DMS 273 (cell line): ENCODE results near the gene MYH4.

ENCODE experiments used
- DNase-seq: peaks from one replicate; lab custom pipeline; 2025; ENCODE audit not compliant: unreplicated experiment; lab: John Stamatoyannopoulos, UW

The MYH4 gene

DNA sequence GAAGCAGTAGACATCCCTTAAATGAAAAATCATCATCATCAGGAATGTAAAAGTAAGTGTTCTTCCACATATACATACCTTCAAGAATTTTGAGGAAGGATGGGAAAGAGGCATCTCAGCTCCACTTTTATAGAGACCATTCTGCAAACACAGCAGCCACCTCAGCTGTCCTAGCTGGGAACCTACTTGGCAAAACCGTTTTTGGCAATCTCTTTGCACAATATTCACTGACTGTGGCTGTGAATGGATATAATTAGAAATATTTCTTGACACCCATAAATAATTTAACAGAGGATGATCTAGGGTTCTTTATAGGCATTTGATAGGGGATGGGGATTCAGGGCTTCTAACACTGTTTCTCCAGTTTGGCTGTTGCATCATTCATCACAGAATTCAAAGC, at the start of gene MYH4:
Gene MYH4, minus strand, starts transcription at position 101 of the 400 bp plus-strand sequence. CDS start 2,814 bp downstream, outside the sequence.
- no peak for DNase-seq

DNA sequence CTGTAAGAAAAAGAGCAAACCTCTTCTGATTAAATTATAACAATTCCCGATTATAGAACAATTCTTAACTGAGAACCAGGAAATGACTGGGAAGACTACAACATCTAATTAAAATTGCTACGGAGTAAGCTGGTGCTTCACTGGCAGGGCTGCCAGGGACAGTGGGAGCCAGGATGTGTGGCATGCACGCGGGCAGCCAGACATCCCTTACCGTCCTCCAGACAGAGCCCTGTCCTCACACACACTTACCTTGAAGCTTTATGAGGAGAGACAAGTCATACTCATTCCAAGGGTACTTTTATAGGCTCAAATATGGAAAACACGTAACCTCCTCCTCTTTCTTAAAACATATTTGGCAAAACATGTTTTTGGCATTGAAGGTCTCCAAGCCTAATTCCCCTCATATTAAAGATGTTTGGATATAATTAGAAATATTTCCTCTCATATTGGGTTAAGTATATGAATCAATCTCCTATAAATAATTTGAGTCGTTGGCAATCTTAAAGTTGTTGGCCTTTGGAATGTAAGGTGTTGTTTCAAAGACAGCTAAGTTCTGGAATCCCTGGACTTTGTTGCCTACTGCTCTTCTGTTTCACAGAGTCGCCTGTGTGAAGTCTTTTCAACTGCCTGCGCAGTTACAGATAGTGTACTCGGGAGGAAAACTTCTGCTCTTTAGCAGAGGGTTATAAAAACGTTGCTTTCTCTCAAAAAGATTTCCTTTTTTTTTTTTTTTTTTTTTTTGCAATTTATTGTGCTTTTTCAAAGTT, 49.1 kb upstream of the MYH4 start, which contains the start of gene MYH1:
Gene MYH1, minus strand, starts transcription at position 272 of the 767 bp plus-strand sequence. CDS start 1,900 bp downstream, outside the sequence.
- no peak for DNase-seq

DNA sequence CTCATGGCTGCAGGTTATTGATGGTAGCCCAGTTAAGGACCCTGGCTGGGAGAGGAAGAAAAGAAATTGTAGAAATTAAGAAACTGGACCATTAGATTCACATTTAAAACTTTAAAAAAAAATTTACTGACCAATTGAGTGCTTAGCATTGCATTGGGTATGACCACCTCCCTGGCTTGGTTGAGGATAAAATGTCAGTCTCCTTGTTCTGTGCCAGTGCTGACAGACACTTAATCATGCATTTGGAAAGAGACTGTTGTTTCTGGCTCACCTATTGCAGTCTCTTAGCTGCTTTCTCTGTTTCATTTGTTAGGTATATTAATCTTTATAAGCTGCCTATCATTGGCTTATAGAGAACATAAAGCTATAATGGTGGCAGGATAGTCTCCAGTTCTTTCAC, 47.3 kb upstream of the MYH4 start:
- DNase-seq: no peak

DNA sequence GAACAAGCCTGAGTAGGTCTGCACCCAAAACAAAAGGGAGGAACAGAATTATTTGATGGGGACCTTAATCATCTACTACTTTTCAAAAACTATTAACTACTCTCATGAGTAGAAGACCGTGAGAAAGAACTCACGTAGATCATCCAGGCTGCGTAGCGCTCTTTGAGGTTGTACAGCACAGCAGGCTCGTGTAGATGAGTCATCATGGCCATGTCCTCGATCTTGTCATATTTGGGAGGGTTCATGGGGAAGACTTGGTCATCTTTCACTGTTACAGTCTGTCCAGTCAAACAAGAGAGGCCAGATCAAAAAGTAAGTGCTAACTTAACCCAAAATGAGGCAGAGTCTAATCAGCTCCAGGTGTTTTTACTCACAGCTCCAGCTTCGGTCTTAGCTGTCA, 46.7 kb upstream of the MYH4 start:
- DNase-seq: no peak

DNA sequence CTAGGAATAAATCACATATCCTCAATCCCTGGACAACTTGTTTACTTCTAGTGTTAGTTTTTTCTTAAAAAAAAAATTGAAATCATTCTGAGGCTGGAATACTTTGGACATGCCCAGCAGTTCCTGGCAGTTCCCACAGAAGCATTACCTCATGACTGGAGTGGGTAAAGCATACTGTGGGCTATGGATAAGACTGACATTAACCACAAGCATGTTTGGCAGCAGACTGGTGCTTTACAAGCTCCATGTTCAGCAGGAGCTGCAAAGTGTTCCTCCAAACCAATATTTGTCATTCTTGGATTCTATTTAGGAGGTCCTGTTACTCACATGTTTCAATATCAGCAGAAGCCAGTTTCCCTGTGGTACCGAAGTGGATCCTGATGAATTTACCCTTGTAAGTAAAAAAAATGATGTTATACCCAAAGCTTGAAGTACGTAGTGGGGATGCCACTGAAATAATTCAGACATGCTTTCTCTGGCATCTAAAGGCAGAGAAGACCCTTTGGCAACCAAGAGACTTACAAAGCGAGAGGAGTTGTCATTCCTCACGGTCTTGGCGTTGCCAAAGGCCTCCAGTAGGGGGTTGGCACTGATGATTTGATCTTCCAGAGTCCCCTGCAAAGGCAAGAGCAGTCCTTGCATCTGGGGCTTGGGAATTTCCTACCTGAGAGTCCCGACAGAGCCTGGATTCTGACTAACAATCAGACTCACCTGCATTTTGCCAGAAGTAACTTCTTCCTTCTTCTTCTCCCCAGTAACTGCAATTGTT, 44.1 kb upstream of the MYH4 start:
- DNase-seq: no peak

DNA sequence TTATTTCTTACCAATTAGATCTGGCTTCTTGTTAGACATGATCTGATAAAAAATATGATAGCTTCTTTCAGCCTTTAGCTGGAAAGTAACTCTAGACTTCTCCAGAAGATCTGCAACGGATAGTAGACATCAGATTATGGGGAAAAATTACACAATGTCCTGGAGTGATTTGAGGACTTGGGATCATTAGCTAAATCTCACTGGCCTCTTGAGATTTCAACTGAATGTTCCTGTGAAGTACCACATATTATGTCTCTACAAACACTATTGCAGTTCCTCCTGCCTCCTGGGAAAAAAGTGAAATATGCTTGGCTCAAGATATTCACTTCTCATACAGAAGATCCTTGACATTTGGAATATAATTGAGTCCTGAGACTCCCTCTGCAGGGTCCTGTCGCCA, 43.5 kb upstream of the MYH4 start:
- DNase-seq: no peak

DNA sequence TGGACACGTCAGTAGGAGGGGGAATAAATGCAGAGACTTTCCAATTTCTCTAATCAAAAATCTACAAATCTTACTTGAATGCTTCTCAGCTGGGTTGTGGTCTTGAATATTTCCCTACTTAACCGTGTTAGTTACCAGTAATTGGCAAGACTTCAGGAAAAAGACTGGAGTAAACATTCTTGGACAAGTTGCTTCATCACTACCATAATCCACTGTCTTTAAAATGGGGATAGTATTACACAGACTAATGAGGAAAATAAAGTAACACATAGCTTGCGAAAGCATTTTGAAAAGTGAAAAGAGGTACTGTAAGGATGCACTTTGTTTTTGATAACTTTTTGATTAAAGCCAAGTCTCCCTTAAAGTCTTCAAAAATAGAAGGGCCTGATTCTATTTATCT, 30.6 kb upstream of the MYH4 start:
- no peak for DNase-seq

DNA sequence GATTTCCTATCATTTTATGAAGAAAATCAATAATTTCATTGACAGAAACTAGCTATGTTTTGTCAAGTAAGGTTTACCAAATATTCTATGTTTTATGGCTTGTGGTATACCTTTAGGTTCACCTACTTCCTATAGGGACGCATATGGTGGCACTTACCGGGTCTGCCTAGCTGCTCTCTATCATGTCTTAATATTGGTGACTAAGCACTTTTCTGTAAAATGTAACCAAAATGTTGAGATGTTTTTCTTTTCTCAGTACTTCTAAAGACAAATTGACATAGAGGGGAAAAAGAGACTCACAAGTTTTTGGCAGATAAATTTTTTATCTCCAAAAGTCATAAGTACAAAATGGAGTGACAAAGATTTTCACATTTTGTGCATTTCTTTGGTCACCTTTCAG, 22.6 kb upstream of the MYH4 start:
- no peak for DNase-seq

DNA sequence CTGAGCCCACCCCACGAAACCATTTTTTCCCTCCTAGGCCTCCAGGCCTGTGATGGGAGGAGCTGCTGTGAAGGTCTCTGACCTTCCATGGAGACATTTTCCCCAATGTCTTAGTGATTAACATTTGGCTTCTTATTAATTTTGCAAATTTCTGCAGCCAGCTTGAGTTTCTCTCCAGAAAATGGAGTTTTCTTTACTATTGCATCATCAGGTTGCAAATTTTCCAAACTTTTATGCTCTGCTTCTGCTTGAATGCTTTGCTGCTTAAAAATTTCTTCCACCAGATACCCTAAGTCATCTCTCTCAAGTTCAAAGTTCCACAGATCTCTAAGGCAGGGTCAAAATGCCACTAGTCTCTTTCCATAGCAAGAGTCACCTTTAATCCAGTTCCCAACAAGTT, 12.9 kb upstream of the MYH4 start:
- DNase-seq: no peak

DNA sequence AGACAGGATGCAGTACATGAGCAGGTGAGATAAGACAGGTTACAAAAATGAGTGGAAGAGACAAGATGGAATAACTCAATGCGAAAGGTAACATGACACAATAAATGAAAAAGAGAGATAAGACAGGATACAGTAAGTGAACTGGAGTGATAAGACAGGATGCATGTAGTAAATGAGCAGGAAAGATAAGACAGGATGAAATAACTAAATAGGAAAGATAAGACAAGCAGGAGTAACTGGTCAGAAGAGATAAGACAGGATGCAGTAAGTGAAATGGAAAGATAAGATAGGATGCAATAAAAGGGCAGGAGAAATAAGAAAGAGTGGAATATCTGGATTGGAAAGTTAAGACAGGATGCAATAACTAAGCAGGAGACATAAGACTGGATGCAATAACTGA, 8.3 kb upstream of the MYH4 start:
- no peak for DNase-seq

DNA sequence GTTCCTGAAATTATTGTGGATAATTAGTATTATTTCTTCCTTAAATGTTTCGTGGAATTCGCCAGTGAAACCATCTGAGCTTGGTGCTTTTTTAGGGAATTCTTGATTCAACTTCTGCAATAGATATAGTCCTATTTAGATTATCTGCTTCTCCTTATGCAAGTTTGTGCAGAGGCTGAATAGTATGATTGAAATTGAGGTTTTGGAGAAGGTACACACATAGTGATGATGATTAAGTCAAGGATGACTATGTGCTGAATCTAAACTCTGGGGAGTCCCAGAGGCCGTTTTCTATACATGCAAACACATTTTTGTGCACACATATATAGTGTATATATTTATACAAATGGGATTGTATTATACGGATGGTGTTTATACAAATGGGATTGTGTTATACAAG, 5.2 kb upstream of the MYH4 start:
- DNase-seq: no peak

DNA sequence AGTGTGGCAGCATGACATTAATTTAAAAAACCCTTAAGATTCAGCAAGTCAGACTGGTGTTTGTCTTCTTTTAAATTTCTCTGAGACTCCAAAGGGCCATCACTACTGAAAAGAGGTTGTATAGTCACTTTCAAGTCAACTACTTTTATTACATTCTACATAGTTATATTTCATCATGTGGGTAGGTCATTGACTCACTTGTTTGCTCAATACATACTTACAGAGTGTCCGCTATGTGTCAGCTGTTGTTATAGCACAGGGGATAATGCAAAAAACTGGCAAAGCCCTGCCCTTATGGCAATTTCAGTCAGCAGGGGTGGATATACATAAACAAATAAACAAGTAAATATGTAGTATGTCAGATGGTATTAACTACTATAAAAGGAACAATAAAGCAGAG, 2.5 kb upstream of the MYH4 start:
- no peak for DNase-seq

DNA sequence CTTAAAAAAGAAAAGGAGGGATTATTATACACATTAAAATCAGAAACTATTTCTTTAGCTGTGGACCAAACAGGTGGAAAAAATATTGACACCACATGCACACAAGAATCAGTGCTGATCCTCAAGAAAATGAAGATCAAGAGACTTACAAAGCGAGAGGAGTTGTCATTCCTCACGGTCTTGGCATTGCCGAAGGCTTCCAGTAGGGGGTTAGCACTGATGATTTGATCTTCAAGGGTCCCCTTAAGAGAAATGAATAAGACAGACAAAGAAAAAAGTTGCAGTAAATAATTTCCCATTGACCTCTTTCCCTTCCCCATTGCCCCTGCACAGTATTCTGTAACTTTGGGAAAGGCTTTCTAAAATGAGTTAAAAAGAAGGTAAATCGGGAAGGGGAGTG, 6.0 kb downstream of the MYH4 start:
- peak; percentile 2 for DNase-seq

DNA sequence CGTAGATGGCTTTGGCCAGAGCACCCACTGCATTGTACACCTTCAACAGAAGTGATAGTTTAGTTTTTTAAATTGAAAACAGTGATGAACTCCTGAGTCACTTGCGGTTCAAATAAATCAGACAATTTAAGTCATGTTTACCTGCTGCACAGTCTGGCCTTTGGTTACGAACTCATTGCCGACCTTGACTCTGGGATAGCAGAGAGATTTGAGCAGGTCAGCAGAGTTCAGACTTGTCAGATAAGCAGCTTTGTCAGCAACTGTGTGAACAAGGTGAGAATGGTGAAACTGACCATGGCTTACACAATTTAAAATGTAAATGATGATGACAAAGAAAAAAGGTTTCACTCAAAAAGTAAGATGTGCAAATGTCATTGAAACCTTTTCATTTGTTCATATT, 9.3 kb downstream of the MYH4 start:
- DNase-seq: no peak

DNA sequence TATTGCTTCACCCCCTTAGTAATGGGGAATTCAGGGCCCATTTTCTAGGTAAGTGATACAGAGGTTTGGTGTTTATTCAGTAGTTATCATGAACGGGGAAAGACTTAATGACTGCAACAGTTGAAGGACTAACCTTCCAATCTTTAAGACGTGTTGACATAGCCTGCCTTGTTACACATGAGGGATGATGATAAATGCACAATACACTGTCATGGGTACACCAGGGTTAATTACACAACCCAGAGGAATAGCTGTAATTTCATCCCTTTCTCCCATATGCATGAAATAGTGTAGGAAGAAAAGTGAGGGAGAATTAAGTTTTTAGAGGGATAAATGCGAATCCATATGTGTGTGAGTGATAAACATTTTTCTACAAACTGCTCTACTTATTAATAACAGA, 10.7 kb downstream of the MYH4 start:
- DNase-seq: no peak

DNA sequence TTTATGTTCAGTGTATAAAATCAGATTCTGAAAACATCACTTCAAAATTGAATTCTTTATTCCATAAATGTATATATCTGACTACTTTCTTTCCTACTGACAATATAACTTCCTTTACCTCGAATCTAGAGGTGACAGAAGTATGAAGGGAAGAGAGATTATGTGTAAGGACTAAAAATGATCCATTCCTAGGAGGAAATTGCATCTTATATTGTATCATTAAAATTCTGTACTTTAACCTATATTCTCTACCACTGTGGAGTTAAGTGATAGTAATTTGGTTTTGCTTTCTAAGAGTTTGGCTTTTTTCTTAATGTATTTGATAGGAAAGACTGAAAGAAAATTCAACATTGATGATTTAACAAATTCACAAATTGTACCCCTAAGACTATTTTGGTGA, 11.4 kb downstream of the MYH4 start:
- DNase-seq: no peak

DNA sequence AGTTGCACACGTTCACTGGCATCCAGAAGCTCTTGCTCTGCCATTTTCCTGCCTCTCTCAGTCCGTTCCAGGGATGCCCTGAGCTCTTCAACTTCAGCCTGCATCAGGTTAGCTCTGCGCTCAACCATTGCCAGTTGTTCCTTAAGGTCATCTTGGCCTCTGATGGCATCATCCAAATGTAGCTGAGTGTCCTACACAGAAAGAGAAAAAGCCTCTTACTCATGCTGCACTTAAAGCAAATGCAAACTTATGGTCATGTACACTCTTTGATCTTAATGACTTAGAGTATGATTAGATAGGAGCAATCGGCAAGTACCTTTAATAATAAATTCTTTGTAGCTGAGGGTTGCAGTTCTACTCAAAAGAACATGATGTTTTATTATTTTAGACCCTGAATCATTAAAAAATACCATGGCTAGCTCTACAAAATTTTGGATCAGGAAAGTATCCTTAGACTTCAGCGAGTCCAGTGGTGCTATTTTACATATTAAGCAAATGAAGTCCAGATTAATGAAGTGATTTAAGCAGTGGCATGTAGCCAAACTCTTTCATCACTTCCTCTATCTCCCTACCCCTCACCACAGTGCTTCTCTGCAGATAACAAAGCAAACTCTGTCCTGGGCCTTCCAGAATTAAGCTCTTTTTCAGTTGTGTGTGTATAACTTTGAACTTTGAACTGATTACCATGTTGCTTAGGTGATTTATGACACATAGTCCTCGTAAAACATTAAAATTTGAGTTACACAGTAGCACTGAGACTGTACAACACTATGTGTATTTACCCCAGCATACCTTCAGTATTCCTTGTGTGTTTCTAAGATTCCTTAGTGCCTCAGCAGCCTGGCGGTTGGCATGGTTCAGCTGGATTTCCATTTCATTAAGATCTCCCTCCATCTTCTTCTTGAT, 22.1 kb downstream of the MYH4 start:
- DNase-seq: no peak

DNA sequence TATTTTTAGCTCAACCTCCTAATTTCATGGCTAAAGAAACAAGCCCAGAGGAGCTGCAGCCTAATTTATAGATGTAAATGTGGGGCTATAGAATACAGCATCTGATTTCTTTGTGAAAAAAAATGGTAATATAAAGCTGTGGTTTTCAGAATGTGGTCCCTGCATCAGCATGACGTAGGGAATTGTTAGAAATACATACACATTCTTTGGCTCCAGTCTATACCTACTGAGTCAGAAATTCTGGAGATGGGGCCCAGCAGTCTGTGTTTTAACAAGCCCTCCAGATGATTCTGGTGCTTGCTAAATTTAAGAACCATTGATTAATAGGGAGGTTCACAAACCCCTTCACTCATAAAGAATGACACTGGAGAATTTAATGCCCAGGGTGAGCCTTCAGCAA, 29.5 kb downstream of the MYH4 start:
- no peak for DNase-seq

DNA sequence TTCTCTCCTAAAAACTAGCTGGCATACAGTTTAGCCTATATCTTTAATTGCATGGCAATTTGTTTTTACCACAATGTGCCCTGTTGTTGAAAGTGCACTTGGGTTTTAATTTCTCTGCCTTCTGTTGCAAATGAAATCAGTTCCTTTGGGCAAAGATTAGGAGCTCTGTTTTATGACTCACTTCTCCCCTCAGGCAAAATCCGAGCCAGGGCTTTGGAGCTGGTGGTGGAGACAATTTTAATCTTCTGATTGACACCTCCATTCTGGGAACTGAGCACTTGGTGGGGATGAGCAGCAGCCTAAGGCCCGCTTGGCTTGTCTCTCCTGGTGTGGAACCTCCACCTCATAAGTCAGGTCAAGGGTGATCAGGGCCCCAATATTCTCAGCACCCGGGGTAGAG, 34.3 kb downstream of the MYH4 start:
- DNase-seq: no peak

DNA sequence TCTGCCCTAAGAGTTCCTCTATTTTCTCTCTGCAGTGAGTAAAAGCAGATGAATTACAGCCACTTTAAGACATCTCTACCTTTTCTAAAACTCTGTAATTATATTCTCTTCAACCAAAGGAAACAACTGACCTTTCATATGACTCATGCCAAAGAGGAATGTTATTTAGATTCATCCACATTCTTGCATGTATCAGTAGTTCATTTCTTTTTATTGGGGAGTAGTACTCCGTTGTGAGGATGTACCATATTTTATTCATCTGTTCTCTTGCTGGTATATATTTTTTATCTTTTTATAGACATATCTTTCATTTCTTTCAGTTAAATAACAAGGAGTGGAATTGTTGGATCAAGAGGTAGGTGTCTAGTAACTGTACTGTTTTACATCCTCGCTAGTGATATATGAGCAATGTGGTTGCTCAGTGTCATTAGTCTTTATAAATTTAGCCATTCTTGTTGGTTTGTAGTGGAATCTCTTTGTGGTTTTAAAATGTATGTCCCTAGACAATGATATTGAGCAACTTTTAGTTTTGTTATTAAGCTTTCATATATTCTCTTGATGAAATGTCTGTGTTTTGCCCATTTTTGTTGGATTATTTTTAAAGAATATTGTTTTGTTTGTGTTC, 39.8 kb downstream of the MYH4 start:
- DNase-seq: no peak

DNA sequence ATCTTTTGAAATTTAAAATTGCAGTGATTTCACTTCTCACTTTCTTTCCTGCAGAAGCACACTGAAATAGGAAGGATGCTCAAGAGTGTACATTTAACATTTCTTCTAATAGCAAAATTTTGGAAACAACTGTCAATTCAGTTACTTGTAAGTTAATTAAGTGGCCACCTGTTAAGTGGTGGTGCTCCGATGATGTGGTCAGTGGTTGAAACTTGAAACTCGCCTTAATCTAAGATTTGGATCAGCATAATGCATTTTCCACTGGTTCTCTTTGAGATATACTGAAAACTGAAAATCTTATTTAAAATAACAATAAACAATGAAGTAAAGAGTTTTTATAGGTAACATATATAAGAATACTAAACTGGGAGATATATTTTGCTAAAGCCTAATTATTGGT, 40.6 kb downstream of the MYH4 start:
- DNase-seq: no peak
